H1 (cell line): Measurements from ENCODE around the gene PIEZO1. TPM values are rescaled to one million over a fixed set of nuclear protein-coding genes. Genes with fewer than 3 reads are reported as not detected.

Experiments
- CTCF ChIA-PET: fragments of 300-600 bp; sonication (Branson Sonifier 250); formaldehyde crosslinking; loops from one replicate; lab custom pipeline; 2021; ENCODE audit not compliant: partially characterized antibody; lab: Charles Lee
- POLR2A ChIA-PET: fragments of 300-600 bp; sonication (Branson Sonifier 250); formaldehyde crosslinking; loops from one replicate; lab custom pipeline; 2021; ENCODE audit warnings: inconsistent platforms; ENCODE audit not compliant: partially characterized antibody; lab: Charles Lee
- DNase-seq, 2 experiments: peaks; one replicate each; pipeline versions ENCODE4 v3.0.0 to v3.0.0-alpha.2; 2010 to 2022; ENCODE audit warnings: low spot score in 2 of 2, low read depth in 1 of 2, mixed read lengths in 1 of 2
- FAIRE-seq: peaks from 2 replicates; lab custom pipeline; 2011; peaks lifted over from hg19 to GRCh38; lab: Jason Lieb, UNC
- H2AFZ ChIP-seq: 2 replicates; pipeline ENCODE4 v1.8.1; 2012; ENCODE audit warnings: low read length, inconsistent platforms
- H2AK5ac ChIP-seq: 2 replicates; pipeline ENCODE4 v1.6.1; 2013; ENCODE audit warnings: low read depth, low read length
- H2BK120ac ChIP-seq: replicated peaks from 2 replicates; pipeline ENCODE3; 2013; ENCODE audit warnings: low read depth, low read length, inconsistent platforms
- H2BK12ac ChIP-seq: 2 replicates; pipeline ENCODE4 v1.6.1; 2013; ENCODE audit warnings: low read depth, low read length
- H2BK15ac ChIP-seq: 2 replicates; pipeline ENCODE4 v1.6.1; 2013; ENCODE audit warnings: low read length
- H2BK20ac ChIP-seq: 2 replicates; pipeline ENCODE4 v1.6.1; 2013; ENCODE audit warnings: low read length
- H2BK5ac ChIP-seq: 2 replicates; pipeline ENCODE4 v1.6.1; 2013; ENCODE audit warnings: low read depth, low read length
- H3K14ac ChIP-seq: 2 replicates; pipeline ENCODE4 v1.6.1; 2013; ENCODE audit warnings: inconsistent platforms; ENCODE audit not compliant: insufficient read length
- H3K18ac ChIP-seq: 2 replicates; pipeline ENCODE4 v1.6.1; 2013; ENCODE audit warnings: low read length; ENCODE audit errors: extremely low read depth
- H3K23ac ChIP-seq: 2 replicates; pipeline ENCODE4 v1.6.1; 2013; ENCODE audit warnings: inconsistent platforms; ENCODE audit not compliant: insufficient read length
- H3K23me2 ChIP-seq: 2 replicates; pipeline ENCODE4 v1.6.1; 2013; ENCODE audit warnings: low read depth, low read length
- H3K27ac ChIP-seq: 2 replicates; pipeline ENCODE4 v1.6.1; 2011; ENCODE audit warnings: low read depth, low read length, inconsistent platforms
- H3K27me3 ChIP-seq, 4 experiments: replicated peaks in 1 of 4; 1 replicate in 1 of 4; 2 replicates in 3 of 4; pipeline versions ENCODE4 v1.6.1 to v1.8.1; 2011 to 2013; ENCODE audit warnings: low read length in 3 of 4, mild to moderate bottlenecking in 3 of 4, inconsistent platforms in 2 of 4, mixed read lengths in 2 of 4, moderate library complexity in 1 of 4; ENCODE audit not compliant: control insufficient read depth in 3 of 4, insufficient read depth in 3 of 4; ENCODE audit errors: extremely low read depth in 1 of 4
- H3K36me3 ChIP-seq, 4 experiments: 2 replicates each; pipeline versions ENCODE4 v1.6.1 to v1.8.1; 2011 to 2013; ENCODE audit warnings: mild to moderate bottlenecking in 4 of 4, low read length in 3 of 4, moderate library complexity in 2 of 4, control low read depth in 1 of 4, inconsistent platforms in 1 of 4; ENCODE audit not compliant: insufficient read depth in 4 of 4, control insufficient read depth in 2 of 4
- H3K4ac ChIP-seq: replicated peaks from 2 replicates; pipeline ENCODE3; 2013; ENCODE audit warnings: low read length, low read depth, mixed read lengths, inconsistent platforms; ENCODE audit not compliant: insufficient read length
- H3K4me1 ChIP-seq, 4 experiments: replicated peaks in 1 of 4; 1 replicate in 1 of 4; 2 replicates in 3 of 4; pipeline versions ENCODE4 v1.6.1 to v1.8.1; 2011 to 2013; ENCODE audit warnings: low read length in 3 of 4, inconsistent platforms in 2 of 4, mixed read lengths in 1 of 4; ENCODE audit not compliant: insufficient read depth in 4 of 4, control insufficient read depth in 3 of 4
- H3K4me2 ChIP-seq, 2 experiments: 2 replicates each; pipeline versions ENCODE4 v1.6.1 to v1.8.1; 2011 to 2013; ENCODE audit warnings: low read depth in 2 of 2, low read length in 2 of 2, control low read depth in 1 of 2, inconsistent platforms in 1 of 2, mild to moderate bottlenecking in 1 of 2; ENCODE audit not compliant: insufficient read depth in 1 of 2
- H3K4me3 ChIP-seq, 4 experiments: fragments of 200-600, 300-600 bp in 1 of 4; sonication (generic), shearing (Covaris generic), sonication (Bioruptor Twin) in 1 of 4; 2 replicates each; pipeline versions ENCODE4 v1.5.1 to v1.8.1; 2011 to 2016; ENCODE audit warnings: low read length in 4 of 4, low read depth in 3 of 4, control low read depth in 2 of 4, inconsistent platforms in 2 of 4, mild to moderate bottlenecking in 2 of 4, mixed read lengths in 1 of 4, moderate library complexity in 1 of 4; ENCODE audit not compliant: insufficient read depth in 2 of 4; ENCODE audit errors: extremely low read depth in 1 of 4
- H3K56ac ChIP-seq: replicated peaks from 2 replicates; pipeline ENCODE3; 2013; ENCODE audit warnings: low read depth, mild to moderate bottlenecking, mixed read lengths, low read length, inconsistent platforms; ENCODE audit not compliant: insufficient read length
- H3K79me1 ChIP-seq: 2 replicates; pipeline ENCODE4 v1.6.1; 2013; ENCODE audit warnings: low read depth, low read length, control low read depth
- H3K79me2 ChIP-seq, 2 experiments: 2 replicates each; pipeline versions ENCODE4 v1.6.1 to v1.8.1; 2012 to 2013; ENCODE audit warnings: low read length in 2 of 2, mild to moderate bottlenecking in 2 of 2, inconsistent platforms in 1 of 2; ENCODE audit not compliant: insufficient read depth in 2 of 2, control insufficient read depth in 1 of 2
- H3K9ac ChIP-seq, 4 experiments: replicated peaks in 1 of 4; 1 replicate in 1 of 4; 2 replicates in 3 of 4; pipeline versions ENCODE4 v1.6.1 to v1.8.1; 2011 to 2013; ENCODE audit warnings: low read depth in 3 of 4, low read length in 3 of 4, control low read depth in 2 of 4, mild to moderate bottlenecking in 2 of 4, moderate library complexity in 2 of 4, inconsistent platforms in 1 of 4; ENCODE audit errors: extremely low read depth in 1 of 4
- H3K9me3 ChIP-seq, 2 experiments: 2 replicates each; pipeline versions ENCODE4 v1.6.1 to v1.8.1; 2012 to 2013; ENCODE audit warnings: mild to moderate bottlenecking in 2 of 2, moderate library complexity in 2 of 2, control low read depth in 1 of 2, inconsistent platforms in 1 of 2, low read depth in 1 of 2, low read length in 1 of 2, mixed read lengths in 1 of 2; ENCODE audit not compliant: insufficient read depth in 2 of 2
- H4K20me1 ChIP-seq, 2 experiments: replicated peaks in 1 of 2; 2 replicates each; pipeline versions ENCODE3 to v1.8.1; 2011 to 2013; ENCODE audit warnings: inconsistent platforms in 2 of 2, low read length in 2 of 2, mild to moderate bottlenecking in 1 of 2; ENCODE audit not compliant: insufficient read depth in 2 of 2, control insufficient read depth in 1 of 2
- H4K5ac ChIP-seq: 2 replicates; pipeline ENCODE4 v1.6.1; 2013; ENCODE audit warnings: low read length, low read depth, mixed read lengths, inconsistent platforms; ENCODE audit not compliant: insufficient read length
- H4K8ac ChIP-seq: 2 replicates; pipeline ENCODE4 v1.8.0; 2013; ENCODE audit warnings: mild to moderate bottlenecking, moderate library complexity, low read length, inconsistent platforms; ENCODE audit not compliant: insufficient read depth; ENCODE audit errors: extremely low read depth
- H4K91ac ChIP-seq: replicated peaks from 2 replicates; pipeline ENCODE3; 2013; ENCODE audit warnings: low read length, mixed read lengths, inconsistent platforms; ENCODE audit not compliant: insufficient read length
- CHD2 ChIP-seq: IDR thresholded peaks from 2 replicates; pipeline ENCODE4 v1.6.1; 2012; ENCODE audit warnings: low read length, improper control_type of control experiment
- MAX ChIP-seq: IDR thresholded peaks from 2 replicates; pipeline ENCODE4 v1.6.1; 2012; ENCODE audit warnings: inconsistent platforms
- POLR2AphosphoS5 ChIP-seq: IDR thresholded peaks from 2 replicates; pipeline ENCODE4 v1.6.1; 2011; ENCODE audit warnings: low read depth, low read length
- SIX5 ChIP-seq: IDR thresholded peaks from 2 replicates; pipeline ENCODE4 v1.6.1; 2011; ENCODE audit warnings: mild to moderate bottlenecking, low read depth, low read length
- TAF7 ChIP-seq: optimal IDR thresholded peaks from 2 replicates; pipeline ENCODE3; 2011; ENCODE audit warnings: low read depth, mild to moderate bottlenecking, inconsistent platforms, low read length, moderate library complexity, borderline replicate concordance
- TBP ChIP-seq: IDR thresholded peaks from 2 replicates; pipeline ENCODE4 v1.6.1; 2011; ENCODE audit warnings: low read depth, low read length, improper control_type of control experiment
- USF2 ChIP-seq: IDR thresholded peaks from 2 replicates; pipeline ENCODE4 v1.6.1; 2011; ENCODE audit warnings: low read length, improper control_type of control experiment
- WGBS, 2 experiments: shearing (Covaris generic) in 1 of 2; methylation state at CpG; one replicate each; pipeline versions ENCODE4 v1.1.6 to v1.1.7; 2013 to 2015; ENCODE audit warnings: low lambda C conversion rate in 2 of 2, mixed read lengths in 2 of 2, inconsistent platforms in 1 of 2, low coverage in 1 of 2, missing lambda C conversion rate in 1 of 2; ENCODE audit not compliant: insufficient replicate concordance in 2 of 2, insufficient coverage in 1 of 2, insufficient read length in 1 of 2; ENCODE audit errors: extremely low coverage in 1 of 2, missing lambda C conversion rate in 1 of 2; 5-methylcytosine and 5-hydroxymethylcytosine counted together
- polyA plus RNA-seq, 7 experiments: library from polyadenylated mRNA; depleted of rRNA in 3 of 7; stranded (reverse) in 5 of 7; unstranded in 2 of 7; fragments of >200 nt in 5 of 7; fragments of 200-250 nt in 2 of 7; gene quantifications; 1 replicate in 5 of 7; 2 replicates in 1 of 7; 4 replicates in 1 of 7; pipeline versions ENCODE4 v1.2.1 to v1.2.3, GENCODE V29; 2011 to 2013; ENCODE audit warnings: missing spikeins in 2 of 7, mixed read lengths in 2 of 7
- total RNA-seq: library from RNA; stranded (reverse); fragmentation: NEBNext Ultra II Directional; extraction: Animal tissue kit (Norgen Biotek cat#: 25700); gene quantifications from 2 replicates; pipeline ENCODE4 v1.2.1, GENCODE V29; 2021

The PIEZO1 gene
- total and polyA plus RNA-seq, 2 of the 8 experiments (the other 6 are each of a cell fraction or from before 2014, with no cell fraction given), result 42.3 to 67.5 TPM

DNA sequence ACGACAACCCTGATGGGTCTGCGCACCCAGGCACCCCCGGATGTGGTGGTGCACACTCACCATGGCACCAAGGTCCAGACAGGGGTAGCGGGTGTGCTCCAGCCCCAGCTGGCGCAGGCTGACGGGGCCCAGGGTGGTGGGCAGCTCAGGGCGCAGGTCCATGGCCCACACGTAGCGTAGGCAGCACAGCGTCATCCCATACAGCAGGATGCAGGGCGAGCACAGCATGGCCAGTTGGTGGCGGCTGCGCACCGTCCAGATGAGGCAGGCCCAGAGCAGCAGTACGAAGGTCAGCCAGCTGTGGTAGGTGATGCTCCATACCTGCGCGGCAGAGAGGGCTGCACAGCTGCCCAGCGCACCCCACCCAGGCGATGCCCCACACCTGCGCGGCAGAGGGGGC, 48.9 kb downstream of the PIEZO1 start:
- DNase-seq (no peak), FAIRE-seq (no peak)
- Histone ChIP-seq H3K23ac (no peak overlapping the region), H4K8ac (no peak overlapping the region), H3K27me3 (no peaks in the 10 kb centered on the region), H3K79me2 (no peaks in the 10 kb centered on the region), H3K36me3 (peaks cover 0 to 18% (median under 1%) of the 10 kb centered on the region in 4 experiments; a peak in 2 of 8 replicates), H3K79me1 (no peaks in the 10 kb centered on the region), H2BK12ac (no peak overlapping the region), H2BK5ac (no peak overlapping the region), H4K5ac (no peak overlapping the region), H3K9ac (no peak overlapping the region), H2AK5ac (no peak overlapping the region), H2AFZ (no peak overlapping the region), H3K18ac (no peak overlapping the region), H3K9me3 (no peaks in the 10 kb centered on the region), H4K20me1 (peaks cover 0 to 10% of the 10 kb centered on the region in 2 experiments), H2BK15ac (no peak overlapping the region), H2BK120ac (no peak overlapping the region), H3K14ac (no peak overlapping the region), H3K4me3 (no peak overlapping the region), H3K56ac (no peak overlapping the region), H3K4me1 (peaks cover 0 to 5% (median 0%) of the 10 kb centered on the region in 4 experiments; a peak in 1 of 7 replicates), H3K23me2 (no peaks in the 10 kb centered on the region), H3K27ac (no peak overlapping the region), H3K4me2 (no peak overlapping the region), H4K91ac (no peak overlapping the region), H3K4ac (no peak overlapping the region), H2BK20ac (no peak overlapping the region)
- POLR2A ChIA-PET, result interaction anchor here (0.9 to 3.1 kb wide), 3 partner anchors 11 to 74 kb away, joined by 3 to 14 read pairs (median 3); no protein-coding TSS in a partner anchor
- 94% methylated on average over 19 of the region's 21 CpGs; no CpG with 5 or more reads in 1 of the 2 experiments for WGBS, 2 experiments
- CTCF ChIA-PET, result interaction anchor here (0.8 to 10.0 kb wide), 17 partner anchors 13 to 438 kb away, joined by 3 to 251 read pairs (median 6); partner anchors contain the start of gene PIEZO1
- TF ChIP-seq MAX (no peak), TBP (no peak), TAF7 (no peak), USF2 (no peak), SIX5 (no peak), POLR2AphosphoS5 (no peak), CHD2 (no peak)
